Measurements from ENCODE around the gene LMNTD2. TPM values are rescaled to one million over a fixed set of nuclear protein-coding genes. Genes with fewer than 3 reads are reported as not detected.

LMNTD2 gene
- total and polyA plus RNA-seq, 2 of the 13 experiments (the other 11 are each of a cell fraction or from before 2014, with no cell fraction given), result 1.1 to 3.1 TPM

DNA sequence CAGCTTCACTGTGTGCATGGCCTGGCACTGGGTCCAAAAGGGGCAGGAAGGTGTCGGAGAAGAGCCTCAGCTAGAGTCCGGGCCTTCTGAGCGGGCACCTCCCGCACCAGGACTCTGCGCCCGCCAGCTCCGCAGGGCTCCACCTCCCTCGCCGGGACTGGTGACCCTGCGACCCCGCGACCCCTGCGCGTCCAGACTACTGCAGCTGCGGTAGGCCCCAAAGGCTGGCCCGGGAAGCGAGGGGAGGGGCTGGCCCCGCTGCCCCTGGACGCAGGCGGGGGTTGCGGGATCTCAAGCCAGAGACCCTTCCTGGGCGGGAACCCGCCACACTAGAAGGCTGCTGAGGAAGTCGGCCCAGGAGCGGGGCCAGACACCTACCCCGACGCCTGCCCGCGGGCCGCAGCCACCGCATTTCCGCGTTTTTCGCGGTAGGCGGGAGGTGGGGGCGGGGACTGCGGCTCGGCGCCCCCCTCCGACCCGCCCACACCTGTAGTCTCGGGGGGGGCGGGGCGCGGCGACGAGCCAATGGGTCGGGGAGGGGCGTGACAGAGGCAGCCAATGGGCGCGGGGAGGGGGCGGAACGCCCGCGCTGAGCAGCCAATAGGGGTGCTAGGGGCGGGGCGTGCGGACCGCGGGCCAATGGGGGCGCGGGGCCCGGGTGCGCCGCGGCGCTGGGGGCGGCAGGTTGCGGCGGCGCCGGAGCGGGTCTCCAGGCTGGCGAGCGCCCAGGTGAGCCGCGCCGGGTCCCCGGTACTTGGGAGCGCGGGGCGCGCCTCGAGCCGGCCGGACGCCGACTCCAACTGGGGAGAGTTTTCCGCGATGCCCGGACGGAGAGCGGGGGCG is at the start of gene LMNTD2, which contains the start of gene RASSF7 (continued):
- TF ChIP-seq MTERF4 (CRISPR knock-in tag; IDR thresholded peaks at IDR 0.05) (peak; percentile 73; the same call in 1 of the 2 replicates), ZNF44 (CRISPR knock-in tag; IDR thresholded peaks at IDR 0.05) (0 out of 2 replicates have a peak, but pooled peaks have one; percentile 43), DMAP1 (CRISPR knock-in tag; IDR thresholded peaks at IDR 0.05) (peak; percentile 22), PREB (CRISPR knock-in tag; IDR thresholded peaks at IDR 0.05) (no peak), EED (CRISPR knock-in tag; IDR thresholded peaks at IDR 0.05) (0 out of 2 replicates have a peak, but pooled peaks have one; percentile 58), ZNF777 (CRISPR knock-in tag; IDR thresholded peaks at IDR 0.05) (peak; percentile 41; the same call in 1 of the 2 replicates), POLR2AphosphoS5 (IDR thresholded peaks at IDR 0.05; ENCODE audit: low read depth, low read length) (peak; percentile 32; the same call in 1 of the 2 replicates), MXI1 (IDR thresholded peaks at IDR 0.05; ENCODE audit: borderline replicate concordance, low read depth, low read length) (peak; percentile 13; the same call in 1 of the 3 replicates), U2AF1 (optimal IDR thresholded peaks at IDR 0.05; ENCODE audit: low read depth, low read length) (no peak), TBX2 (CRISPR knock-in tag; IDR thresholded peaks at IDR 0.05; ENCODE audit: borderline replicate concordance) (peak; percentile 86), NCOA1 (CRISPR knock-in tag; IDR thresholded peaks at IDR 0.05) (no peak), SNAI1 (CRISPR knock-in tag; IDR thresholded peaks at IDR 0.05; ENCODE audit: borderline replicate concordance) (peak; percentile 46; the same call in 1 of the 2 replicates), ISL2 (CRISPR knock-in tag; IDR thresholded peaks at IDR 0.05) (peak; percentile 52; the same call in 1 of the 2 replicates), ZFP36L1 (CRISPR knock-in tag; IDR thresholded peaks at IDR 0.05) (peak; percentile 42; the same call in 1 of the 2 replicates), ZNF264 (CRISPR knock-in tag; IDR thresholded peaks at IDR 0.05) (0 out of 2 replicates have a peak, but pooled peaks have one; percentile 50), ATF3 (CRISPR knock-in tag; IDR thresholded peaks at IDR 0.05) (peak; percentile 28; the same call in 1 of the 2 replicates), ZNF160 (CRISPR knock-in tag; IDR thresholded peaks at IDR 0.05) (peak; percentile 19; the same call in 1 of the 2 replicates), ZNF746 (CRISPR knock-in tag; IDR thresholded peaks at IDR 0.05) (peak; percentile 76; the same call in 1 of the 2 replicates), TAF1 (CRISPR knock-in tag; IDR thresholded peaks at IDR 0.05) (peak; percentile 58; the same call in 1 of the 2 replicates), HNF4G (IDR thresholded peaks at IDR 0.05; ENCODE audit: borderline replicate concordance, low read depth, low read length) (no peak), HNF4G (CRISPR knock-in tag; IDR thresholded peaks at IDR 0.05; ENCODE audit: borderline replicate concordance, low read depth) (no peak), THAP11 (CRISPR knock-in tag; IDR thresholded peaks at IDR 0.05) (peak; percentile 66), BRD4 (CRISPR knock-in tag; IDR thresholded peaks at IDR 0.05) (no peak)
- TF ChIP-seq, protein P1, sequence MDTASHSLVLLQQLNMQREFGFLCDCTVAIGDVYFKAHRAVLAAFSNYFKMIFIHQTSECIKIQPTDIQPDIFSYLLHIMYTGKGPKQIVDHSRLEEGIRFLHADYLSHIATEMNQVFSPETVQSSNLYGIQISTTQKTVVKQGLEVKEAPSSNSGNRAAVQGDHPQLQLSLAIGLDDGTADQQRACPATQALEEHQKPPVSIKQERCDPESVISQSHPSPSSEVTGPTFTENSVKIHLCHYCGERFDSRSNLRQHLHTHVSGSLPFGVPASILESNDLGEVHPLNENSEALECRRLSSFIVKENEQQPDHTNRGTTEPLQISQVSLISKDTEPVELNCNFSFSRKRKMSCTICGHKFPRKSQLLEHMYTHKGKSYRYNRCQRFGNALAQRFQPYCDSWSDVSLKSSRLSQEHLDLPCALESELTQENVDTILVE (CRISPR knock-in tag; IDR thresholded peaks at IDR 0.05), result peak; percentile 81
- TF ChIP-seq, protein P2, sequence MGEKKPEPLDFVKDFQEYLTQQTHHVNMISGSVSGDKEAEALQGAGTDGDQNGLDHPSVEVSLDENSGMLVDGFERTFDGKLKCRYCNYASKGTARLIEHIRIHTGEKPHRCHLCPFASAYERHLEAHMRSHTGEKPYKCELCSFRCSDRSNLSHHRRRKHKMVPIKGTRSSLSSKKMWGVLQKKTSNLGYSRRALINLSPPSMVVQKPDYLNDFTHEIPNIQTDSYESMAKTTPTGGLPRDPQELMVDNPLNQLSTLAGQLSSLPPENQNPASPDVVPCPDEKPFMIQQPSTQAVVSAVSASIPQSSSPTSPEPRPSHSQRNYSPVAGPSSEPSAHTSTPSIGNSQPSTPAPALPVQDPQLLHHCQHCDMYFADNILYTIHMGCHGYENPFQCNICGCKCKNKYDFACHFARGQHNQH (CRISPR knock-in tag; IDR thresholded peaks at IDR 0.05), result peak; percentile 70

Measured in HepG2 (cell line).